SJCRH30 (cell line): Measurements from ENCODE around the gene MRPS35. TPM values are rescaled to one million over a fixed set of nuclear protein-coding genes. Genes with fewer than 3 reads are reported as not detected.

ENCODE experiments used
- DNase-seq, 2 experiments: peaks; one replicate each; pipeline ENCODE4 v3.0.0-alpha.2; 2015 to 2020
- H3K27ac ChIP-seq: fragments of 250-450 bp; sonication (Bioruptor Pico); 2 replicates; pipeline ENCODE4 v1.5.1; 2020; ENCODE audit warnings: mild to moderate bottlenecking, moderate library complexity
- H3K27me3 ChIP-seq: fragments of 250-450 bp; sonication (Bioruptor Pico); 2 replicates; pipeline ENCODE4 v1.5.1; 2020; ENCODE audit warnings: mild to moderate bottlenecking, moderate library complexity
- H3K36me3 ChIP-seq: fragments of 250-450 bp; sonication (Bioruptor Pico); 2 replicates; pipeline ENCODE4 v1.5.1; 2020; ENCODE audit warnings: mild to moderate bottlenecking, moderate library complexity
- H3K4me1 ChIP-seq: fragments of 250-450 bp; sonication (Bioruptor Pico); 2 replicates; pipeline ENCODE4 v1.5.1; 2020; ENCODE audit warnings: mild to moderate bottlenecking, moderate library complexity
- H3K4me3 ChIP-seq: fragments of 250-450 bp; sonication (Bioruptor Pico); 2 replicates; pipeline ENCODE4 v1.5.1; 2020; ENCODE audit warnings: mild to moderate bottlenecking, moderate library complexity
- H3K9me3 ChIP-seq: fragments of 250-450 bp; sonication (Bioruptor Pico); replicated peaks from 2 replicates; pipeline ENCODE4 v1.5.1; 2020; ENCODE audit warnings: mild to moderate bottlenecking, moderate library complexity
- total RNA-seq: library from RNA; depleted of rRNA; stranded (reverse); fragments of >200 nt; shearing (Covaris generic); gene quantifications from 2 replicates; pipeline ENCODE4 v1.2.3, GENCODE V29; 2014; rRNA removed

The MRPS35 gene
- total RNA-seq, 1 experiment from 2014 or later, result 88.3 TPM

DNA sequence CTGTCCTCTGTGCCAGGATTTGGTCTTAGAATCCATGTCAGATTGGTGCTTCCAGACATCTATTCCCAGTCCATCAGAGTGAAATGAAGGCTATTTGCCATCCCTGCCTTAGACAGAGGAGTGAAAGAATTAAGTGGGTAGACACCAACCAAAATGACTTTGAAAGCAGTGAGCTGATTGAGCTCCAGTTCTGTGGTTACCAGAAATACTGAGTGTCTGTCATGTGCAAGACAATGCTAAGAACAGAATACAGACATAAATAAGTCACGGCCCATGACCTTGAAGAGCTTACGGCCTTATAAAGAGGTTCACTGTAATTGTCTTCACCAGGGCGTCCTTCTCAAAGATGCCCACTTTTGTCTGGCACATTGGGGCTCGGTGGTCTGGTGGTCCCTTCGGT, 91.0 kb downstream of the MRPS35 start:
- Histone ChIP-seq H3K27me3 (no peaks in the 10 kb centered on the region), H3K36me3 (peaks cover 30% of the 10 kb centered on the region), H3K4me3 (no peak overlapping the region), H3K9me3 (no peaks in the 10 kb centered on the region), H3K4me1 (no peaks in the 10 kb centered on the region), H3K27ac (no peak overlapping the region)
- DNase-seq, result no peak

- no peak overlapping the region for H3K27ac ChIP-seq
- DNase-seq, result no peak
- H3K9me3 ChIP-seq, result no peaks in the 10 kb centered on the region
- no peak overlapping the region for H3K4me3 ChIP-seq
- no peaks in the 10 kb centered on the region for H3K27me3 ChIP-seq
- H3K4me1 ChIP-seq, result no peaks in the 10 kb centered on the region
- H3K36me3 ChIP-seq, result peaks cover 23% of the 10 kb centered on the region
Observed at GRCh38 chr12:27802511-27802910, 91.9 kb downstream of the MRPS35 start.

- no peak for DNase-seq
- no peak overlapping the region for H3K4me3 ChIP-seq
- no peaks in the 10 kb centered on the region for H3K9me3 ChIP-seq
- no peaks in the 10 kb centered on the region for H3K27me3 ChIP-seq
- no peaks in the 10 kb centered on the region for H3K4me1 ChIP-seq
- no peak overlapping the region for H3K27ac ChIP-seq
- peaks cover 20% of the 10 kb centered on the region for H3K36me3 ChIP-seq
Observed at GRCh38 chr12:27802936-27803335, 92.3 kb downstream of the MRPS35 start.

- no peak for DNase-seq
- Histone ChIP-seq H3K9me3 (no peaks in the 10 kb centered on the region), H3K4me3 (no peak overlapping the region), H3K27me3 (no peaks in the 10 kb centered on the region), H3K27ac (no peak overlapping the region), H3K36me3 (no peaks in the 10 kb centered on the region), H3K4me1 (no peaks in the 10 kb centered on the region)
Observed at GRCh38 chr12:27805238-27805637, 94.6 kb downstream of the MRPS35 start.

Other genes with a start within 250 kb of the MRPS35 start
- 51.9 and 53.5 TPM in 2 replicates for gene PPFIBP1, start 186.6 kb upstream of the MRPS35 start, total RNA-seq
- 1.6 and 2.2 TPM in 2 replicates for gene REP15, start 14.4 kb upstream of the MRPS35 start, total RNA-seq
- gene KLHL42, start 69.4 kb downstream of the MRPS35 start, total RNA-seq, result 24.3 and 25.9 TPM in 2 replicates
- gene MANSC4, start 69.4 kb downstream of the MRPS35 start, total RNA-seq, result not detected in 2 replicates